Left lung (tissue), 10 donors: Measurements from ENCODE around the gene TANGO2. TPM values are rescaled to one million over a fixed set of nuclear protein-coding genes. Genes with fewer than 3 reads are reported as not detected.

Experiments used
- ATAC-seq: fragments of 200-7000 bp; cut with Tn5 transposase; one replicate; pipeline ENCODE4 v1.9.1; 2020; ENCODE audit warnings: moderate library complexity
- DNase-seq, 4 donors: peaks; one replicate each; pipeline ENCODE4 v3.0.0-alpha.2; 2013 to 2020
- H3K27ac ChIP-seq, 2 donors: fragments of 200-600 bp; sonication (generic) in 1 of 2; one replicate each; pipeline versions ENCODE4 v1.5.0 to v1.8.0; 2020 to 2021
- H3K27me3 ChIP-seq, 2 donors: fragments of 200-600 bp; sonication (generic) in 1 of 2; one replicate each; pipeline versions ENCODE4 v1.5.0 to v1.8.0; 2020 to 2021
- H3K36me3 ChIP-seq, 2 donors: fragments of 200-600 bp; sonication (generic) in 1 of 2; one replicate each; pipeline versions ENCODE4 v1.5.0 to v1.8.0; 2020 to 2021
- H3K4me1 ChIP-seq, 2 donors: fragments of 200-600 bp; one replicate each; pipeline ENCODE4 v1.8.0; 2021
- H3K4me3 ChIP-seq, 2 donors: fragments of 200-600 bp; sonication (generic) in 1 of 2; one replicate each; pipeline versions ENCODE4 v1.5.0 to v1.8.0; 2020 to 2021; ENCODE audit warnings: mild to moderate bottlenecking in 1 of 2
- H3K9me3 ChIP-seq, 2 donors: fragments of 200-600 bp; sonication (generic) in 1 of 2; one replicate each; pipeline versions ENCODE4 v1.5.0 to v1.8.0; 2020 to 2021
- intact Hi-C, 2 donors: fragments of 100-400 bp; cut with DNase I; formaldehyde crosslinking; loops; one replicate each; pipeline versions ENCODE4 v1.11.2 to v1.14.2; 2022
- polyA plus RNA-seq, 6 donors: library from polyadenylated mRNA; unstranded; fragments of 120-200 nt; gene quantifications; one replicate each; pipeline ENCODE4 v1.2.1, GENCODE V29; 2013; ENCODE audit not compliant: insufficient read length in 6 of 6
- total RNA-seq, 2 donors: library from RNA; stranded (reverse); fragmentation: NEBNext Ultra II Directional; extraction: Animal tissue kit (Norgen Biotek cat#: 25700); gene quantifications; one replicate each; pipeline ENCODE4 v1.2.1, GENCODE V29; 2021
- TF ChIP-seq, protein P1 (sequence below), 2 donors: fragments of 200-600 bp; sonication (generic) in 1 of 2; IDR thresholded peaks; one replicate each; pipeline versions ENCODE4 v1.5.0 to v1.8.0; 2021; ENCODE audit warnings: antibody characterized with exemption in 2 of 2
- donor health status: DM: no; HTN: yes; CAD: no.
- donor health status: DM: no; HTN: no; CAD: no.

TANGO2 gene
- total and polyA plus RNA-seq, 8 donors: 10.9 to 47.2 (median 13.6) TPM

DNA sequence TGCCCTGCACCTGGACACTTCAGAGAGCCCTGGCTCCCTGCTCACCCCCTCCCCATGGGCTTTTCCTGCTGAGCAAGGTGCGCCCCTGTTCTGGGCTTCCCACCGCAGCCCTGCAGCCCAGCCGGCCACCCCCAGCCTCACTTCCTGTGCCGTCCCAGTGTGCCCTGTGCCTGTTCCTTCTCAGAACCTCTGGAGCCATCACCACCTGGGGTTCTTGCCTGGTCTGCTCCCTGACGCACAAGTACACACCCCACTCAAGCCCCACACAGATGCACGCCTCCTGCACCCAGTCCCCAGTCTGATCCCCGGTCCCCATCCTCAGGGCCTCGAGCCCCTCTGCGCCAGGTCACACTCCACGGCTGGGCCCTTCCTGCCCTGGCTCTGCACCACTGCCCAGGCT, 35.3 kb downstream of the TANGO2 start:
- ATAC-seq: no peak
- peaks cover 3 to 93% of the 10 kb centered on the region in 2 donors for H3K36me3 ChIP-seq

DNA sequence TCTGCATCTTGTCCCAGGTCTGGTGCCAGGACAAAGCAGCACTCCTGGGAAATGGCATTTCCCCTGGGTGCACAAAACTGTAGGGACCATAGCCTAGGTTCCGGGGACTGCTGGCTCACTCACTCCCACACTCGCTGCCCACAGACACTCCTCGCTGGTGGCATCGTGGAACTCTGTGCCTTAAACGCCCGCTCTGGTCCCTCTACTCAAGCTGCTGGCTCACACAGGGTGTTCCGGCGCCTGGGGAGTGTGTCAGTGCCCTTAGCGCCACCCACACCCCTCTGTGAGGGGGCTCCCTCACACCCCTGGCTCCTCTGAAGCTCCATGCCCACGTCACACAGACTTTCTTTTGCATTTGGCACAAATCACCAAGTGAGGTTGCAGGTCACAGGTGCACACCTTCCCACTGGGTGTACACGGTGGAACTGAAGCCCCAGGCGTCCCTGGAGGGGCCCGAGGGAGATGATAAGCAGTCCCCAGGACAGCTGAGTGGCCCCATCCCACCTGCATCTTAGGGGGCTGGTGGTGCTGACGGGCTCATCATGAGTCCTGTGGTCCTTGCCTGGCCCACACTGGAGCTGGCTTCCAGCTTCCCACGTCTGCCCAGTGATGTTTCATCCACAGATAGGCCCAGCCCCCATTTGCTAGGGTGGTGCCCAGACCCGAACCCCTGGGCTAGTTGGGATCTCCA, 35.9 kb downstream of the TANGO2 start:
- ATAC-seq (no peak), DNase-seq (peak in 1 of 4 donors; percentile 55)
- H3K4me3 ChIP-seq: no peak overlapping the region
- intact Hi-C loops: no loop called here
- TF ChIP-seq, protein P1, sequence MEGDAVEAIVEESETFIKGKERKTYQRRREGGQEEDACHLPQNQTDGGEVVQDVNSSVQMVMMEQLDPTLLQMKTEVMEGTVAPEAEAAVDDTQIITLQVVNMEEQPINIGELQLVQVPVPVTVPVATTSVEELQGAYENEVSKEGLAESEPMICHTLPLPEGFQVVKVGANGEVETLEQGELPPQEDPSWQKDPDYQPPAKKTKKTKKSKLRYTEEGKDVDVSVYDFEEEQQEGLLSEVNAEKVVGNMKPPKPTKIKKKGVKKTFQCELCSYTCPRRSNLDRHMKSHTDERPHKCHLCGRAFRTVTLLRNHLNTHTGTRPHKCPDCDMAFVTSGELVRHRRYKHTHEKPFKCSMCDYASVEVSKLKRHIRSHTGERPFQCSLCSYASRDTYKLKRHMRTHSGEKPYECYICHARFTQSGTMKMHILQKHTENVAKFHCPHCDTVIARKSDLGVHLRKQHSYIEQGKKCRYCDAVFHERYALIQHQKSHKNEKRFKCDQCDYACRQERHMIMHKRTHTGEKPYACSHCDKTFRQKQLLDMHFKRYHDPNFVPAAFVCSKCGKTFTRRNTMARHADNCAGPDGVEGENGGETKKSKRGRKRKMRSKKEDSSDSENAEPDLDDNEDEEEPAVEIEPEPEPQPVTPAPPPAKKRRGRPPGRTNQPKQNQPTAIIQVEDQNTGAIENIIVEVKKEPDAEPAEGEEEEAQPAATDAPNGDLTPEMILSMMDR (IDR thresholded peaks at IDR 0.05): no peak
- H3K27ac ChIP-seq: no peak overlapping the region
- no peaks in the 10 kb centered on the region for H3K9me3 ChIP-seq
- H3K4me1 ChIP-seq: peaks cover 0 to 7% of the 10 kb centered on the region in 2 donors
- H3K36me3 ChIP-seq: peaks cover 3 to 93% of the 10 kb centered on the region in 2 donors
- H3K27me3 ChIP-seq: no peaks in the 10 kb centered on the region

More for the DNA sequence above, 35.3 kb downstream of the TANGO2 start:
- Histone ChIP-seq H3K27ac (no peak overlapping the region), H3K9me3 (no peaks in the 10 kb centered on the region), H3K27me3 (no peaks in the 10 kb centered on the region), H3K4me1 (peaks cover 0 to 3% of the 10 kb centered on the region in 2 donors), H3K4me3 (no peak overlapping the region)
- intact Hi-C loops: no loop called here
- DNase-seq: peak in 1 of 4 donors; percentile 71
- TF ChIP-seq, protein P1 (IDR thresholded peaks at IDR 0.05): no peak

DNA sequence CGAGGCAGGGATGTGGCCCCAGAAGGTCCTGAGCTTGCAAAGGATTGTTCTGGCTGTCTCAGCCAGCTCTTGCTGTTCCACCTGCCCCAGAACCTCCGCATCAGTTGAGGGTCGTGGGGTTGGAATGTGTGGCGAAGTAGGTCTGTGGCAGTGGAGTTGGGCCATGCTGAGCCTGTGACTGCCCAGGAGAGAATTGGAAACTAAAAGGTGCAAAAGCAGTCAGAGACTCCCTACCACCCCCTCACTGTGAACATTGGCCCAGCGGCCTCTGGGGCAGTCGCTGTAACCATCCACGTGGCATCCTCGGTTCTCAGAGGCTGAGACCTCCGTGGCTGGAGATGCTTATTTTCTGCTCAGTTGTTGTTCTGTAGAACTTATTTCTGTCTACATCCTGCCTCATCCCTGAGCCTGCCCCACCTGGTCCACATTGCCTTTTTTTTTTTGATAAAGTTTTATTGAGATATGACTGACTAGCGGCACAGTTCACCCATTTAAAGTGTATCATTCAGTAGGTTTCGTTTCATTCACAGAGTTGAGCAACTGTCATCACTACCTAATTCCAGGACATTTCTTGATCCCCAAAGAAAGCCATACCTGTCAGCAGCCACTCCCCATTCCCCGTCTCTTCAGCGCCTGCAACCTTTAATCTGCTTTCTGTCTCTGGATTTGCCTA, 36.8 kb downstream of the TANGO2 start:
- no peak overlapping the region for H3K4me3 ChIP-seq
- no peaks in the 10 kb centered on the region for H3K27me3 ChIP-seq
- H3K27ac ChIP-seq: no peak overlapping the region
- DNase-seq: no peak
- H3K36me3 ChIP-seq: peaks cover 3 to 93% of the 10 kb centered on the region in 2 donors
- TF ChIP-seq, protein P1 (IDR thresholded peaks at IDR 0.05): no peak
- peaks cover 0 to 8% of the 10 kb centered on the region in 2 donors for H3K4me1 ChIP-seq
- no peak for ATAC-seq
- H3K9me3 ChIP-seq: no peaks in the 10 kb centered on the region
- intact Hi-C loops: no loop called here

DNA sequence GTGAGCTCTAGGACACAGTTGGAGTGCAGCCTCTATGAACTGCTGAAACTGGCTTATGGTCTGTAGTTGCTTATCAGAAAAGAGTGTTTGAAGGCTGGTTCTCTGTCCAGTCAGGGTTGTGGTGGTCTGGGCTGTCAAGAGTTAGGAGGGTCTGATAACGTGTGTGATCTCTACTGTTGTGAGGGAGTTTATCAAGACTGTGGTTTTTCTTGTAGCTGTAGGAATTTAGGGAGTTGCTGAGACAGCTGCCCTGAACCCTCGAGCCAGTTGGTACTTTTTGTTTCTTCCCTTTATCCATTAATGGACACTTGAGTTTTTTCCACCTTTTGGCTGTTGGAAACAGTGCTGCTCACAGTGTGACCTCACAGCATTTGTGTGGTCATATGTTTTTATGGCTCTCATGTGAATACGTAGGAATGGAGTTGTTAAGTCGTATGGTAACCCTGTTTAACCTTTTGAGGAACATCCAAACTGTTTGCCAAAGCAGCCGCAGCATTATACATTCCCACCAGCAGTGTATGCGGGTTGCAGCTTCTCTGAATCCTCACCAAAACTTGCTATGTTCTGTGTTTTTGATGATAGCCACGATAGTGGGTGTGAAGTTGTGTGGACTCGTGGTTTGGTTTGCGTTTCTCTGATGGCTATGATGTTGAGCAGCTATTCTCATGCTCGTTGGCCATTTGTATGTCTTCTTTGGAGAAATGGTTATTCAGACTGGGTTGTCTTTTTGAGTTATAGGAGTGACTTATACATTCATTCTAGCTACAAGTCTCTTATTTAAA, 38.3 kb downstream of the TANGO2 start:
- Histone ChIP-seq H3K36me3 (peaks cover 0 to 93% of the 10 kb centered on the region in 2 donors), H3K4me3 (no peak overlapping the region), H3K27me3 (no peaks in the 10 kb centered on the region), H3K27ac (no peak overlapping the region), H3K9me3 (no peaks in the 10 kb centered on the region), H3K4me1 (peaks cover 0 to 8% of the 10 kb centered on the region in 2 donors)
- TF ChIP-seq, protein P1 (IDR thresholded peaks at IDR 0.05): no peak
- no peak for DNase-seq
- intact Hi-C loops: no loop called here
- no peak for ATAC-seq
